Tibial nerve (tissue), 3 donors: Measurements from ENCODE around the gene ASTN1.

Experiments
- CTCF ChIP-seq, 5 experiments: fragments of 200-600 bp in 3 of 5; fragments of 450-650 bp in 2 of 5; sonication (generic) in 3 of 5; IDR thresholded peaks; one replicate each; pipeline ENCODE4 v1.5.1; 2016 to 2019; ENCODE audit warnings: antibody characterized with exemption in 5 of 5, mild to moderate bottlenecking in 3 of 5, moderate library complexity in 2 of 5
- POLR2A ChIP-seq, 2 donors: fragments of 450-650 bp; IDR thresholded peaks; one replicate each; pipeline ENCODE4 v1.6.1; 2017; ENCODE audit warnings: antibody characterized with exemption in 2 of 2, mild to moderate bottlenecking in 2 of 2, moderate library complexity in 2 of 2

- TF ChIP-seq CTCF (IDR thresholded peaks at IDR 0.05), result no peak
- TF ChIP-seq POLR2A (IDR thresholded peaks at IDR 0.05), result no peak
Observed at GRCh38 chr1:176815621-176816020, 348.9 kb downstream of the ASTN1 start.
